Thoracic aorta (tissue), 2 donors: Measurements from ENCODE around the gene JAKMIP2. TPM values are rescaled to one million over a fixed set of nuclear protein-coding genes. Genes with fewer than 3 reads are reported as not detected.

Experiments
- ATAC-seq: fragments of 150-250 bp; one replicate; pipeline ENCODE4 v1.8.0; 2017; ENCODE audit warnings: low read depth; ENCODE audit not compliant: insufficient number of reproducible peaks, low FRiP score
- DNase-seq: peaks from one replicate; pipeline ENCODE4 v3.0.0-alpha.2; 2020; ENCODE audit warnings: low spot score
- H3K27ac ChIP-seq, 2 donors: fragments of 200-600 bp; sonication (generic); 1 replicate in 1 of 2; 2 replicates in 1 of 2; pipeline ENCODE4 v1.5.1; 2016; ENCODE audit warnings: mild to moderate bottlenecking in 2 of 2, moderate library complexity in 2 of 2
- H3K27me3 ChIP-seq: fragments of 200-600 bp; sonication (generic); replicated peaks from 2 replicates; pipeline ENCODE4 v1.6.0; 2016; ENCODE audit warnings: mild to moderate bottlenecking; ENCODE audit not compliant: insufficient read depth
- H3K36me3 ChIP-seq: fragments of 200-600 bp; sonication (generic); one replicate; pipeline ENCODE4 v1.5.1; 2016
- H3K4me1 ChIP-seq, 2 donors: fragments of 200-600 bp; sonication (generic); 1 replicate in 1 of 2; 2 replicates in 1 of 2; pipeline versions ENCODE4 v1.5.1 to v1.6.0; 2016; ENCODE audit warnings: low read depth in 2 of 2, mild to moderate bottlenecking in 1 of 2; ENCODE audit not compliant: control insufficient read depth in 1 of 2
- H3K4me3 ChIP-seq: fragments of 200-600 bp; sonication (generic); 2 replicates; pipeline ENCODE4 v1.5.1; 2016; ENCODE audit warnings: mild to moderate bottlenecking
- H3K9me3 ChIP-seq: fragments of 200-600 bp; sonication (generic); 2 replicates; pipeline ENCODE4 v1.5.1; 2016
- total RNA-seq, 2 donors: library from RNA; depleted of rRNA; stranded (reverse); fragments of >200 nt; gene quantifications; one replicate each; pipeline versions ENCODE4 v1.1.0 to v1.2.3, GENCODE V29; 2016
- TF ChIP-seq, protein P1 (sequence below): fragments of 200-600 bp; sonication (generic); IDR thresholded peaks from one replicate; pipeline ENCODE4 v1.5.1; 2019; ENCODE audit warnings: antibody characterized with exemption

JAKMIP2 gene
- total RNA-seq, 2 donors from 2014 or later: 0.49 to 1.6 TPM

DNA sequence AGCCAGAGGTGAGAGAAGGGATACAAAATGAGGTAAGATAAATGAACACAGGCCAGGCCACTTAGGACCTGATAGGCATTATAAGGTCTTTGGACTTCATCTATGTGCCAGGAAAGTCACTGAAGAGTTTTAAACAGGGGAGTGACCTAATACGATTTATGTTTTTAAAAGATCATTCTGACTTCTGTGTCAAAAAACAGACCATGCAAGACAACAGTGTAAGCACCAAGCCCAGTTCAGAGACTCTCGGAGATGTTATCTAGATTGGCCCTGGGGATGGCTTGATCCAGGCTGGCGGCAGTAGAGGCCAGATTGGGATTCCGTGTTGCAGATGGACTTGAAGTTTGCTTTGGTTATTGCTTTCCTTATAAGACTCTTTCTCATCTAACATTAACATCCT, 229.6 kb downstream of the JAKMIP2 start:
- peaks cover 0 to 36% of the 10 kb centered on the region in 2 donors for H3K4me1 ChIP-seq
- no peaks in the 10 kb centered on the region for H3K27me3 ChIP-seq
- DNase-seq (no peak), ATAC-seq (no peak)
- H3K9me3 ChIP-seq: no peaks in the 10 kb centered on the region
- H3K27ac ChIP-seq: peak overlapping the region; percentile 88 to 92
- no peaks in the 10 kb centered on the region for H3K36me3 ChIP-seq
- no peak overlapping the region for H3K4me3 ChIP-seq
- TF ChIP-seq, protein P1, sequence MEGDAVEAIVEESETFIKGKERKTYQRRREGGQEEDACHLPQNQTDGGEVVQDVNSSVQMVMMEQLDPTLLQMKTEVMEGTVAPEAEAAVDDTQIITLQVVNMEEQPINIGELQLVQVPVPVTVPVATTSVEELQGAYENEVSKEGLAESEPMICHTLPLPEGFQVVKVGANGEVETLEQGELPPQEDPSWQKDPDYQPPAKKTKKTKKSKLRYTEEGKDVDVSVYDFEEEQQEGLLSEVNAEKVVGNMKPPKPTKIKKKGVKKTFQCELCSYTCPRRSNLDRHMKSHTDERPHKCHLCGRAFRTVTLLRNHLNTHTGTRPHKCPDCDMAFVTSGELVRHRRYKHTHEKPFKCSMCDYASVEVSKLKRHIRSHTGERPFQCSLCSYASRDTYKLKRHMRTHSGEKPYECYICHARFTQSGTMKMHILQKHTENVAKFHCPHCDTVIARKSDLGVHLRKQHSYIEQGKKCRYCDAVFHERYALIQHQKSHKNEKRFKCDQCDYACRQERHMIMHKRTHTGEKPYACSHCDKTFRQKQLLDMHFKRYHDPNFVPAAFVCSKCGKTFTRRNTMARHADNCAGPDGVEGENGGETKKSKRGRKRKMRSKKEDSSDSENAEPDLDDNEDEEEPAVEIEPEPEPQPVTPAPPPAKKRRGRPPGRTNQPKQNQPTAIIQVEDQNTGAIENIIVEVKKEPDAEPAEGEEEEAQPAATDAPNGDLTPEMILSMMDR: no peak

DNA sequence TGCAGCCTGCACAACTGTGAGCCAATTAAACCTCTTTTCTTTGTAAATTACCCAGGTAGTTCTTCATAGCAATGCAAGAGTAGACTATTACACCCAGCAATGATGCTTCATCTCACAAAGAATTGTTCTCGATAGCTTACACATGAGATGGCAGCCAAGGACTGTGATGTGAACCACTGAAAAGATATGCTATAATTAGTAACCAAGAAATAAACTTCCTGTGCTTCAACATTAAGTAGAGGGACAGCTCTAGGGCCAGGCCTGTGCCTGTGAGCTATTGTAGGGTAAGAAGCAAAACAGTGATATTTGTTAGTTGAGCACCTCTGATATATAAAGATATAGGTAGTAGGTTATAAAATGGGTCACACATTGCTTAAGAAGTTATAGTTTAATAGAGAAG, 230.9 kb downstream of the JAKMIP2 start:
- H3K4me1 ChIP-seq: peaks cover 0 to 45% of the 10 kb centered on the region in 2 donors

DNA sequence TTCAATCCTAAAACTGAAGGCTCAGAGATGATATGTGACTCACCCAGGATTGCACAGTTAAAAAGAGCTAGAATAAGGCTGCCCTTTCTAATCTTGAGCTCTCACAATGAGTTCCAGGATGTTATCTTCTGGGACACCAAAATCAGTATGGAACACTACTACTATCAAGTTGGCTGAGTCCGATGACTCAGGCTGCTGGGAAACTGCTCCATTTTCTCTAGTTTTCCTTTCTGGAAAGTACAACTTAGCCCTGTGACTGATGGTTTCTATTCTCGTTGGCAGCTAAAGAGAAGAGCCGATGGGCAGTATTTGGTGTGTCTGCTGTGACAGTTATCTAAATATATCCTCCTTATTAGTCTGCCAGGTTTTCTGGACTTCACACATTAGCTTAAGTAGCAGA, 234.8 kb downstream of the JAKMIP2 start:
- TF ChIP-seq, protein P1: no peak
- H3K36me3 ChIP-seq: no peaks in the 10 kb centered on the region
- DNase-seq (no peak), ATAC-seq (peak; percentile 48)
- H3K27ac ChIP-seq: peak overlapping the region; percentile 48 to 64
- no peak overlapping the region for H3K4me3 ChIP-seq
- peaks cover 0 to 21% of the 10 kb centered on the region in 2 donors for H3K4me1 ChIP-seq
- no peaks in the 10 kb centered on the region for H3K9me3 ChIP-seq
- H3K27me3 ChIP-seq: no peaks in the 10 kb centered on the region

More for the DNA sequence above, 230.9 kb downstream of the JAKMIP2 start:
- no peaks in the 10 kb centered on the region for H3K36me3 ChIP-seq
- no peaks in the 10 kb centered on the region for H3K9me3 ChIP-seq
- DNase-seq (no peak), ATAC-seq (no peak)
- H3K27ac ChIP-seq: peak overlapping the region in 1 of 2 donors; percentile 1
- TF ChIP-seq, protein P1: no peak
- no peak overlapping the region for H3K4me3 ChIP-seq
- no peaks in the 10 kb centered on the region for H3K27me3 ChIP-seq

DNA sequence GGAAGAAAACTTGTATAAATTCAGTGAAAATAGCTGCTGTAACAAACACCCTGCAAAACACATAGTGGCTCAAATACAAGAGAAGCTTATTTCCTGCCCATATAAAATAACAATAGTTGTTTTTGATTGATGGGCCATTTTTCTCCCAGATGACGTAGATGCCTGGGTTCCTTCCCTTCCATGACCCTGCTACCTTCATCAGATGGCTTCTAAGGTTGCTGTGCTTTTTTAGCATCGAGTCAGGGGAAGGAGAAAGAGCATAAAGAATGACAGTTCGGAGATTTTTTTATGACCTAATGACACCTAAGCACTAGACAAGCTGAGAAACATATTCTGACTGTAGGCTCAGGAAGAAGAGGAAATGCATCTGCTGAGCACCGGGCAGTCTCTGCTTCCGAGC, 238.0 kb downstream of the JAKMIP2 start:
- TF ChIP-seq, protein P1: no peak
- Histone ChIP-seq H3K27ac (no peak overlapping the region), H3K4me3 (no peak overlapping the region), H3K4me1 (peaks cover 0 to 16% of the 10 kb centered on the region in 2 donors), H3K9me3 (no peaks in the 10 kb centered on the region), H3K27me3 (no peaks in the 10 kb centered on the region), H3K36me3 (no peaks in the 10 kb centered on the region)
- ATAC-seq: no peak
- DNase-seq: no peak

DNA sequence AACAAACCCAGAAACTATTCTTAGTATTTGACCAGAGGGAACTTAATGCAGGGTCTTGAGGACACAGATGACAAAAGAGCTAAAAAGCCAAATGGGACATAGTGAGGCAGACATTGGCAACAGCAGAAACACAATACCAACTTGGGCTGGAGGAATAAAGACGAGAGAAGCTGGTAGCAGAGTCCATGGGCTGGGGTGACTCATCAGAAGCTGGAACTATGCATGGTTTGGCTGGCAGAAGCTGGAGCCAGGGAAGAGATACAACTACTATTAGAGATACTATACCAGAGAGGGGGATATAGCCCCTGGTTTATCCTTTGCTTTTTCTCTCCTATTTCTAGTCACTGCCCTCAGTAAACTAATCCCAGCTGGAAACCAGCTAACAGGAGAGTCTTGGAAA, 243.5 kb downstream of the JAKMIP2 start:
- Histone ChIP-seq H3K9me3 (no peaks in the 10 kb centered on the region), H3K27ac (no peak overlapping the region), H3K36me3 (no peaks in the 10 kb centered on the region), H3K27me3 (no peaks in the 10 kb centered on the region), H3K4me3 (no peak overlapping the region), H3K4me1 (peaks cover 6 to 39% of the 10 kb centered on the region in 2 donors)
- TF ChIP-seq, protein P1: no peak
- no peak for ATAC-seq
- no peak for DNase-seq
